Vagina (tissue), 2 donors: ENCODE measurements around the gene CAV2. TPM values are rescaled to one million over a fixed set of nuclear protein-coding genes. Genes with fewer than 3 reads are reported as not detected.

Experiments
- DNase-seq, 2 donors: peaks; one replicate each; pipeline ENCODE4 v3.0.0-alpha.2; 2017; ENCODE audit errors: extremely low spot score in 2 of 2
- H3K27ac ChIP-seq: fragments of 200-600 bp; sonication (generic); one replicate; pipeline ENCODE4 v1.5.1; 2019
- H3K27me3 ChIP-seq: fragments of 200-600 bp; sonication (generic); one replicate; pipeline ENCODE4 v1.5.1; 2019
- H3K36me3 ChIP-seq, 2 donors: fragments of 200-600 bp; sonication (generic); one replicate each; pipeline ENCODE4 v1.5.1; 2017 to 2019
- H3K4me1 ChIP-seq: fragments of 200-600 bp; sonication (generic); one replicate; pipeline ENCODE4 v1.5.1; 2019
- H3K4me3 ChIP-seq, 2 donors: fragments of 200-600 bp; sonication (generic); 1 replicate in 1 of 2; 2 replicates in 1 of 2; pipeline ENCODE4 v1.5.1; 2016 to 2019
- H3K9me3 ChIP-seq: fragments of 200-600 bp; sonication (generic); one replicate; pipeline ENCODE4 v1.5.1; 2019
- POLR2A ChIP-seq, 2 donors: fragments of 450-650 bp; IDR thresholded peaks; one replicate each; pipeline ENCODE4 v1.6.1; 2017; ENCODE audit warnings: antibody characterized with exemption in 2 of 2, mild to moderate bottlenecking in 2 of 2, moderate library complexity in 2 of 2
- POLR2AphosphoS5 ChIP-seq, 2 donors: sonication (generic); formaldehyde crosslinking; IDR thresholded peaks; one replicate each; pipeline ENCODE4 v1.9.0; 2017; ENCODE audit warnings: antibody characterized with exemption in 2 of 2, mild to moderate bottlenecking in 2 of 2, low read depth in 1 of 2; ENCODE audit not compliant: insufficient read depth in 1 of 2
- intact Hi-C: fragments of 100-400 bp; cut with DNase I; formaldehyde crosslinking; loops from one replicate; pipeline ENCODE4 v1.15.1; 2023
- total RNA-seq: library from RNA; depleted of rRNA; stranded (reverse); fragments of >200 nt; gene quantifications from one replicate; pipeline ENCODE4 v1.2.3, GENCODE V29; 2016
- TF ChIP-seq, protein P1 (sequence below), 3 experiments: fragments of 450-650 bp in 2 of 3; fragments of 200-600 bp in 1 of 3; sonication (generic) in 1 of 3; IDR thresholded peaks; one replicate each; pipeline ENCODE4 v1.5.1; 2017 to 2019; ENCODE audit warnings: antibody characterized with exemption in 3 of 3, mild to moderate bottlenecking in 2 of 3, moderate library complexity in 2 of 3

The CAV2 gene
- total RNA-seq, 1 donor from 2014 or later: 42.5 TPM

- DNase-seq: no peak
- peaks cover 59% of the 10 kb centered on the region for H3K4me1 ChIP-seq
- peak overlapping the region; percentile 73 to 82 for H3K4me3 ChIP-seq
- H3K27ac ChIP-seq: peak overlapping the region; percentile 94
- H3K27me3 ChIP-seq: no peaks in the 10 kb centered on the region
- H3K9me3 ChIP-seq: no peaks in the 10 kb centered on the region
- intact Hi-C loops: no loop called here
- TF ChIP-seq POLR2A (IDR thresholded peaks at IDR 0.05): no peak
- H3K36me3 ChIP-seq: peaks cover 0 to 7% of the 10 kb centered on the region in 2 donors
These were observed 2.1 kb downstream of the CAV2 start for GRCh38 chr7:116501425-116502167.

DNA sequence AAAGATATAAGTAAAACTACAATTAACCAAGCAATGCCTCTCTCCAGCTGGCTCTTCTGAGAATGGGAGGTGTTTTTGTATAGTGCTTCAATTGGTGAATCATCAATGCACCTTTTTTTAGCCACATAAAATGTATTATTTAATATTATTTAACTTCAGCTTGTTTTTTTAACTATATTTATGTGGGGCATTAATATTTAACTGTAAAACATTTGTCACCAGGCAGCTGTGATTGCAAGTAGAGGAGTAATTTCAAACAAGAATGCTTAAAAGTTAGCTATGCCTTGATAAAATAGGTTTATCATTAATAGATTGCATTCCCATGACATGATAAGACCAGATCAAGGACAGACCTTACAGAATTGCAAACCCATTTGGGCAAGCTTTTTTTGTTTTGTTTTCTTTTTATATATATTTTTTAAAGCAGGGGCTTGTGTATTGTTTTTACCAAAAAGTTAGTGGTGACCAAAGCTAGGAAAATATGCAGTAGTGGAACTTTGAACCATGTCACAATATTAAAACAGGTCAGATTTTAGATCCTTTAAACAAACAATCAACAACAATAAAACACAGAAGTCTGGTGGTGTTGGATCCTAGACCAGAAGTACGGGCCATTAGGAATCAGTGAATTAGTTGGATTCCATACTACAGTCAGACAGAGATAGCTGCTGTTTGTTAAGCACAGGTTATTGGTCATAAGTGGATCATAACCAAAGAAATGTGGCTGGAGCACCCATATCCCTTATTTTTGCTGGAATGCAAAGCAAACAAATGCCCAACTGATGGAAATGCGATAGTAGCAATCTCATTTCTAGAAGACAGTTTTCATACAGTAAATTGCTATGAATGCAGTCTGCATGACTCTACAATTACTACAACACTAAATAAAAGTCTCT is 2.9 kb downstream of the CAV2 start:
- Histone ChIP-seq H3K36me3 (peaks cover 0 to 13% of the 10 kb centered on the region in 2 donors), H3K4me3 (peak overlapping the region in 1 of 2 donors; percentile 82), H3K9me3 (no peaks in the 10 kb centered on the region), H3K27ac (no peak overlapping the region), H3K27me3 (no peaks in the 10 kb centered on the region), H3K4me1 (peaks cover 59% of the 10 kb centered on the region)
- intact Hi-C loops: no loop called here
- no peak for TF ChIP-seq POLR2AphosphoS5 (IDR thresholded peaks at IDR 0.05; ENCODE audit: insufficient read depth in 1 of 2, low read depth in 1 of 2)
- TF ChIP-seq, protein P1, sequence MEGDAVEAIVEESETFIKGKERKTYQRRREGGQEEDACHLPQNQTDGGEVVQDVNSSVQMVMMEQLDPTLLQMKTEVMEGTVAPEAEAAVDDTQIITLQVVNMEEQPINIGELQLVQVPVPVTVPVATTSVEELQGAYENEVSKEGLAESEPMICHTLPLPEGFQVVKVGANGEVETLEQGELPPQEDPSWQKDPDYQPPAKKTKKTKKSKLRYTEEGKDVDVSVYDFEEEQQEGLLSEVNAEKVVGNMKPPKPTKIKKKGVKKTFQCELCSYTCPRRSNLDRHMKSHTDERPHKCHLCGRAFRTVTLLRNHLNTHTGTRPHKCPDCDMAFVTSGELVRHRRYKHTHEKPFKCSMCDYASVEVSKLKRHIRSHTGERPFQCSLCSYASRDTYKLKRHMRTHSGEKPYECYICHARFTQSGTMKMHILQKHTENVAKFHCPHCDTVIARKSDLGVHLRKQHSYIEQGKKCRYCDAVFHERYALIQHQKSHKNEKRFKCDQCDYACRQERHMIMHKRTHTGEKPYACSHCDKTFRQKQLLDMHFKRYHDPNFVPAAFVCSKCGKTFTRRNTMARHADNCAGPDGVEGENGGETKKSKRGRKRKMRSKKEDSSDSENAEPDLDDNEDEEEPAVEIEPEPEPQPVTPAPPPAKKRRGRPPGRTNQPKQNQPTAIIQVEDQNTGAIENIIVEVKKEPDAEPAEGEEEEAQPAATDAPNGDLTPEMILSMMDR (IDR thresholded peaks at IDR 0.05): no peak
- no peak for TF ChIP-seq POLR2A (IDR thresholded peaks at IDR 0.05)
- DNase-seq: no peak

DNA sequence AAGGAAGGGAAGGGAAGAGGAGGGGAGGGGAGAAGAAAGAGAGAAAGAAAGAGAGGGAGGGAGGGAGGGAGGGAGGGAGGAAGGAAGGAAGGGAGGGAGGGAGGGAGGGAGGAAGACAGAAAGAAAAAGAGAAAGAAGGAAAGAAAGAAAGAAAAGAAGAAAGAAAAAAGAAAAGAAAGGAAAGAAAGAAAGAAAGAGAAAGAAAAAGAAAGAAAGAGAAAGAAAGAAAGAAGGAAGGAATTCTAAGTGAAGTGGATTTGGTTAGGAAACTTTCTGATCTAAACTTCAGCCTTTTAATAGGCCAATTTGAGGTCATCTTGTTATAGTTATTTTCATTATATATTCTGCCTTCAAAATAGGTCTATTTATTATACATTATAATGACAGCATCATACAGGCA is 4.3 kb downstream of the CAV2 start:
- TF ChIP-seq, protein P1 (IDR thresholded peaks at IDR 0.05): no peak
- TF ChIP-seq POLR2AphosphoS5 (IDR thresholded peaks at IDR 0.05; ENCODE audit: insufficient read depth in 1 of 2, low read depth in 1 of 2): no peak
- TF ChIP-seq POLR2A (IDR thresholded peaks at IDR 0.05): no peak
- intact Hi-C loops: no loop called here

GRCh38 chr7:116505278-116505677 is 5.7 kb downstream of the CAV2 start:
- H3K4me1 ChIP-seq: peaks cover 51% of the 10 kb centered on the region
- no peak overlapping the region for H3K4me3 ChIP-seq
- no peak overlapping the region for H3K27ac ChIP-seq
- peaks cover 0 to 13% of the 10 kb centered on the region in 2 donors for H3K36me3 ChIP-seq
- intact Hi-C loops: no loop called here
- TF ChIP-seq POLR2A (IDR thresholded peaks at IDR 0.05): no peak
- TF ChIP-seq, protein P1 (IDR thresholded peaks at IDR 0.05): no peak
- no peak for TF ChIP-seq POLR2AphosphoS5 (IDR thresholded peaks at IDR 0.05; ENCODE audit: insufficient read depth in 1 of 2, low read depth in 1 of 2)
- no peaks in the 10 kb centered on the region for H3K9me3 ChIP-seq
- no peak for DNase-seq
- no peaks in the 10 kb centered on the region for H3K27me3 ChIP-seq

More for the DNA sequence above, 4.3 kb downstream of the CAV2 start:
- no peak for DNase-seq
- Histone ChIP-seq H3K27ac (peak overlapping the region; percentile 31), H3K36me3 (peaks cover 0 to 13% of the 10 kb centered on the region in 2 donors), H3K4me1 (peaks cover 59% of the 10 kb centered on the region), H3K27me3 (no peaks in the 10 kb centered on the region), H3K4me3 (no peak overlapping the region), H3K9me3 (no peaks in the 10 kb centered on the region)

DNA sequence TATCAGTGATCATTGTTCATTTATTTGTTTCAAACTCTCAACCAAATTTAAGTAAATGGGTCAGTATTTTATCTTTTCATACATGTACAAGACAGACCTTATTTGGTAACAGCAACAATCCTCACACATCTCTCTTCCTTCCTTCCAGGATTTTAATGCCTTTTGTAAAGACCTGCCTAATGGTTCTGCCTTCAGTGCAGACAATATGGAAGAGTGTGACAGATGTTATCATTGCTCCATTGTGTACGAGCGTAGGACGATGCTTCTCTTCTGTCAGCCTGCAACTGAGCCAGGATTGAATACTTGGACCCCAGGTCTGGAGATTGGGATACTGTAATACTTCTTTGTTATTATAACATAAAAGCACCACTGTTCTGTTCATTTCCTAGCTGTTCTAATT is 6.3 kb downstream of the CAV2 start:
- H3K36me3 ChIP-seq: peaks cover 0 to 13% of the 10 kb centered on the region in 2 donors
- no peaks in the 10 kb centered on the region for H3K9me3 ChIP-seq
- intact Hi-C loops: no loop called here
- H3K4me1 ChIP-seq: peaks cover 45% of the 10 kb centered on the region
- no peak overlapping the region for H3K27ac ChIP-seq
- TF ChIP-seq POLR2AphosphoS5 (IDR thresholded peaks at IDR 0.05; ENCODE audit: insufficient read depth in 1 of 2, low read depth in 1 of 2): no peak
- no peak for TF ChIP-seq POLR2A (IDR thresholded peaks at IDR 0.05)
- TF ChIP-seq, protein P1 (IDR thresholded peaks at IDR 0.05): no peak
- no peaks in the 10 kb centered on the region for H3K27me3 ChIP-seq
- H3K4me3 ChIP-seq: no peak overlapping the region
- no peak for DNase-seq
